GM23338 (cell line): ENCODE measurements around the gene NOC2L.

Experiments used
- CTCF ChIP-seq, 2 experiments: fragments of 200-600 bp in 1 of 2; sonication (generic) in 1 of 2; conservative IDR thresholded peaks; 2 replicates each; pipeline versions ENCODE4 v1.5.1 to v1.6.1; 2016 to 2017; ENCODE audit warnings: antibody characterized with exemption in 2 of 2, low read depth in 2 of 2, mild to moderate bottlenecking in 2 of 2, moderate library complexity in 1 of 2
- NANOG ChIP-seq: IDR thresholded peaks from 2 replicates; pipeline ENCODE4 v1.6.1; 2016; ENCODE audit warnings: antibody characterized with exemption, borderline replicate concordance
- POLR2AphosphoS5 ChIP-seq: IDR thresholded peaks from 2 replicates; pipeline ENCODE4 v1.6.1; 2016; ENCODE audit warnings: antibody characterized with exemption, low read depth

DNA sequence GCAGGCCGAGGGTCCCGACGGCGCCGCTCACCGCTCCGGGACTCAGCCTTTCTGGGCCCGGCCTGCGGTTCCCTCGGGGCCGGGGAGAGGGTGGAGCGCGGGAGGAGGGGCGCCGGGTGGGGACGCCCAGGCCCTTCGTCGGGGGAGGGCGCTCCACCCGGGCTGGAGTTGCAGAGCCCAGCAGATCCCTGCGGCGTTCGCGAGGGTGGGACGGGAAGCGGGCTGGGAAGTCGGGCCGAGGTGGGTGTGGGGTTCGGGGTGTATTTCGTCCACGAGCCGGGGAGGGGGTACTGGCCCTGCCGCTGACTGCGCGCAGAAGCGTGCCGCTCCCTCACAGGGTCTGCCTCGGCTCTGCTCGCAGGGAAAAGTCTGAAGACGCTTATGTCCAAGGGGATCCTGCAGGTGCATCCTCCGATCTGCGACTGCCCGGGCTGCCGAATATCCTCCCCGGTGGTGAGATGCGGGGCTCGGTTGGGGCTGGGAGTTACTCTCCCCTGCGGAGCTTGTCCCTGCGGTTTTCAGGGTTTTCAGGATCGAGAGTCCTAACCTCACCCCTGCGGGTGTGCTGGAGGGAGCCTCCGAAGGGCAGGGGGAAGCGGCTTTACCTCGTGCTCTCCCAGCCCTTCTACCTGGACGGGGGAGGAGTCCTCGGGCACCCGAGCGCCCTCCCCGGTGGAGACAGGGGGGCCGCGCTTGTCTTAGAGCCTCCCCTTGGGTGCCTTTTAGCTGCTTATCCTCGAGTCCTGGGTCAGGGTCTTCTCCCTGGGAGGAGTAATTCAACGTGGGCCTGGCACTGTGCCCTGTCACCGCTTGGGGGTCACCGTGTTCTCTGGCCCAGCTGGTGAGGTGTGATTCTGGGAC is 33.3 kb downstream of the NOC2L start:
- TF ChIP-seq POLR2AphosphoS5 (no peak), CTCF (conservative IDR thresholded peaks at IDR 0.05; ENCODE audit: low read depth in 2 of 2) (no peak; a peak in 1 of 4 replicates), NANOG (no peak)
